Stomach (tissue), 9 donors: Measurements from ENCODE around the gene RPL36AL. TPM values are rescaled to one million over a fixed set of nuclear protein-coding genes. Genes with fewer than 3 reads are reported as not detected.

ENCODE experiments used
- DNase-seq, 2 donors: peaks; one replicate each; pipeline versions ENCODE4 v3.0.0 to v3.0.0-alpha.2; 2013 to 2019
- H3K27ac ChIP-seq, 5 donors: fragments of 200-600 bp in 4 of 5; sonication (generic) in 4 of 5; one replicate each; pipeline ENCODE4 v1.5.1; 2013 to 2019; ENCODE audit warnings: mild to moderate bottlenecking in 1 of 5, moderate library complexity in 1 of 5
- H3K27me3 ChIP-seq, 3 donors: fragments of 200-600 bp; sonication (generic); one replicate each; pipeline ENCODE4 v1.5.1; 2017 to 2019; ENCODE audit warnings: mixed run types in 1 of 3
- H3K36me3 ChIP-seq, 4 donors: fragments of 200-600 bp; sonication (generic); 1 replicate in 3 of 4; 2 replicates in 1 of 4; pipeline ENCODE4 v1.5.1; 2016 to 2019
- H3K4me1 ChIP-seq, 4 donors: fragments of 200-600 bp; sonication (generic); one replicate each; pipeline ENCODE4 v1.5.1; 2016 to 2019
- H3K4me3 ChIP-seq, 4 donors: fragments of 200-600 bp; sonication (generic) in 3 of 4; one replicate each; pipeline ENCODE4 v1.5.1; 2016 to 2019; ENCODE audit warnings: mild to moderate bottlenecking in 1 of 4
- H3K9me3 ChIP-seq, 4 donors: fragments of 200-600 bp; sonication (generic); one replicate each; pipeline ENCODE4 v1.5.1; 2016 to 2019
- EP300 ChIP-seq: sonication (generic); formaldehyde crosslinking; IDR thresholded peaks from one replicate; pipeline ENCODE4 v1.6.1; 2017; ENCODE audit warnings: antibody characterized with exemption
- POLR2A ChIP-seq, 4 donors: fragments of 450-650 bp; IDR thresholded peaks; one replicate each; pipeline ENCODE4 v1.6.1; 2016; ENCODE audit warnings: antibody characterized with exemption in 4 of 4, control low read depth in 2 of 4, mild to moderate bottlenecking in 1 of 4, moderate library complexity in 1 of 4
- POLR2AphosphoS5 ChIP-seq, 3 donors: sonication (generic); formaldehyde crosslinking; IDR thresholded peaks; one replicate each; pipeline ENCODE4 v1.6.1; 2016; ENCODE audit warnings: antibody characterized with exemption in 3 of 3
- WGBS, 5 donors: extraction: QIAGEN DNeasy Blood & Tissue Kit in 3 of 5; methylation state at CpG; one replicate each; pipeline versions ENCODE4 v1.1.5 to v1.1.7; 2013 to 2018; 5-methylcytosine and 5-hydroxymethylcytosine counted together
- intact Hi-C: fragments of 100-400 bp; cut with DNase I; formaldehyde crosslinking; loops from one replicate; pipeline ENCODE4 v1.15.1; 2023; ENCODE audit warnings: low total_unique reads
- polyA plus RNA-seq, 3 donors: library from polyadenylated mRNA; stranded (reverse); fragments of 200-250 nt; gene quantifications; one replicate each; pipeline ENCODE4 v1.2.3, GENCODE V29; 2013
- total RNA-seq, 5 donors: library from RNA; depleted of rRNA; stranded (reverse); fragments of >200 nt; gene quantifications; one replicate each; pipeline versions ENCODE4 v1.1.0 to v1.2.3, GENCODE V29; 2014 to 2016
- TF ChIP-seq, protein P1 (sequence below), 7 experiments: fragments of 450-650 bp in 4 of 7; fragments of 200-600 bp in 3 of 7; sonication (generic) in 3 of 7; IDR thresholded peaks; one replicate each; pipeline ENCODE4 v1.5.1; 2016 to 2019; ENCODE audit warnings: antibody characterized with exemption in 7 of 7, control low read depth in 2 of 7, mild to moderate bottlenecking in 1 of 7
- donor health status: healthy with polysubstance abuse.
- donor health status: Bipolar disorder and iron deficiency.
- donor health status: healthy.

Gene RPL36AL
- total and polyA plus RNA-seq, 8 donors = 72.4 to 989 (median 195) TPM

DNA sequence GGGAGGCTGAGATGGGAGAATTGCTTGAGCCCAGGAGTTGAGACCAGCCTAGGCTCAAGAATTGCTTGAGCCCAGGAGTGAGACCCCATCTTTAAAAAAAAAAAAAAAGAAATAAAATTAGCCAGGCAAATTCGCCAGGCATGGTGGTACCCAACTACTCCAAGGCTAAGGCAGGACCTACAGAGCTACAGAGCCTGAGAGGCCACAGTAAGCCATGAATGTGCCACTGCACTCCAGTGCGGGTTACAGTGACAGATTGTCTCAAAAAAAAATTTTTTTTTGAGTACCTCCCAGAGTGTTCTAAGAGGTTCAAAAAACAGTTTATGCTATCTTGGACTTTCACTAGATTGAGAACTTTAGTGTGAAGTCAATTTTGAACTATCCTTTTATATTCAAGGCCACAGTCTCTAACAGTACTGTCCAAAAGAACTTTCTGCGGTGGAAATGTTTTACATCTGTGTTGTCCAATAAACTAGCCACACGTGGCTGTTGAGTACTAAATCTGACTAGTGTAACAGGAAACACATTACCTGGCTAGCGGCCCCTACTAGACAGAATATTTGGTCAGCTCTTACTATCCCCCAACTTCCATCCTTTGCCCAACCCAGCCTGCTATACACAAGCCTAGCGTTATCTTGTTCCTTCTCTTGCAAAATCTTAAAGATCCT is 2.4 kb downstream of the RPL36AL start:
- peaks cover 23 to 48% (median 37%) of the 10 kb centered on the region in 4 donors for H3K4me1 ChIP-seq
- no peak overlapping the region for H3K4me3 ChIP-seq
- 81 to 90% (median 88%) methylated on average over 6 of the region's 6 CpGs for WGBS, 5 donors
- H3K27ac ChIP-seq = peak overlapping the region in 1 of 5 donors; percentile 19
- no peaks in the 10 kb centered on the region for H3K9me3 ChIP-seq
- DNase-seq = no peak
- TF ChIP-seq POLR2AphosphoS5 (IDR thresholded peaks at IDR 0.05) (no peak), POLR2A (IDR thresholded peaks at IDR 0.05) (no peak), EP300 (no peak)
- TF ChIP-seq, protein P1, sequence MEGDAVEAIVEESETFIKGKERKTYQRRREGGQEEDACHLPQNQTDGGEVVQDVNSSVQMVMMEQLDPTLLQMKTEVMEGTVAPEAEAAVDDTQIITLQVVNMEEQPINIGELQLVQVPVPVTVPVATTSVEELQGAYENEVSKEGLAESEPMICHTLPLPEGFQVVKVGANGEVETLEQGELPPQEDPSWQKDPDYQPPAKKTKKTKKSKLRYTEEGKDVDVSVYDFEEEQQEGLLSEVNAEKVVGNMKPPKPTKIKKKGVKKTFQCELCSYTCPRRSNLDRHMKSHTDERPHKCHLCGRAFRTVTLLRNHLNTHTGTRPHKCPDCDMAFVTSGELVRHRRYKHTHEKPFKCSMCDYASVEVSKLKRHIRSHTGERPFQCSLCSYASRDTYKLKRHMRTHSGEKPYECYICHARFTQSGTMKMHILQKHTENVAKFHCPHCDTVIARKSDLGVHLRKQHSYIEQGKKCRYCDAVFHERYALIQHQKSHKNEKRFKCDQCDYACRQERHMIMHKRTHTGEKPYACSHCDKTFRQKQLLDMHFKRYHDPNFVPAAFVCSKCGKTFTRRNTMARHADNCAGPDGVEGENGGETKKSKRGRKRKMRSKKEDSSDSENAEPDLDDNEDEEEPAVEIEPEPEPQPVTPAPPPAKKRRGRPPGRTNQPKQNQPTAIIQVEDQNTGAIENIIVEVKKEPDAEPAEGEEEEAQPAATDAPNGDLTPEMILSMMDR (IDR thresholded peaks at IDR 0.05) = no peak
- intact Hi-C loops = no loop called here
- no peaks in the 10 kb centered on the region for H3K27me3 ChIP-seq
- H3K36me3 ChIP-seq = peaks cover 8 to 27% (median 23%) of the 10 kb centered on the region in 4 donors

DNA sequence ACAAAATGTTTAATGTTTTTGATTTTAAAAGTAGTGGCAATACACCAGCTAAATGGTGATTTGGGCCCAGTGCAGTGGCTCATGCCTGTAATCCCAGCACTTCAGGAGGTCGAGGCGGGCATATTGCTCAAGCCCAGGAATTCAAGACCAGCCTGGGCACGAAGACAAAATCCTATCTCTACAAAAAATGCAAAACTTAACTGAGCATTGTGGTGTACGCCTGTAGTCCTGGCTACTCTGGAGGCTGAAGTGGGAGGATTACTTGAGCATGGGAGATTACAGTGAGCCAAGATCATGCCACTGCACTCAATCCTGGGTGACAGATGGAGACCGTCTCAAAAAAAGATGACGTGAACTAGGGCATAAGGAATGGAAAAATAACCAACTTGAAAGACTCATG is 4.7 kb downstream of the RPL36AL start:
- DNase-seq = no peak
- no peaks in the 10 kb centered on the region for H3K9me3 ChIP-seq
- peaks cover 8 to 27% (median 23%) of the 10 kb centered on the region in 4 donors for H3K36me3 ChIP-seq
- peaks cover 7 to 29% (median 19%) of the 10 kb centered on the region in 4 donors for H3K4me1 ChIP-seq
- H3K27ac ChIP-seq = no peak overlapping the region
- no peak overlapping the region for H3K4me3 ChIP-seq
- intact Hi-C loops = no loop called here
- TF ChIP-seq POLR2A (IDR thresholded peaks at IDR 0.05) (no peak), POLR2AphosphoS5 (IDR thresholded peaks at IDR 0.05) (no peak), EP300 (no peak)
- TF ChIP-seq, protein P1 (IDR thresholded peaks at IDR 0.05) = no peak
- H3K27me3 ChIP-seq = no peaks in the 10 kb centered on the region
- 80 to 95% (median 93%) methylated on average over 6 of the region's 6 CpGs for WGBS, 5 donors

DNA sequence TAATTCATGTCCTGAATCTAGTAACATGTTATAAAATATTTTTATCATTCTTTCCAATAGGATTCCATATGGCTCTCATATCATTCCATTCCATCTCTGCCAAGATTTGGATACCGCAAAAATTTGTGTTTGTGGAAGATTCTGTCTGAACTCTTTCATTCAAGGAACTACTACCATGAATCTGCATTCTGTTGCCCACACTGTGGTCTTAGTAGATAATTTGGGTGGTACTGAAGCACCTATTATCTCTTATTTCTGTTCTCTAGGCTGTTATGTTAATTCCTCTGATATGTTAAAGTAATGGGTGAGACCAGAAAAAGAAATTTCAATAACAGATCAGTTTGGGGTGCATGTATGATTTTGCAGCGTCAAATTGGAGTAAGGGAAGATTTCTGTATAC is 6.2 kb downstream of the RPL36AL start:
- intact Hi-C loops = no loop called here
- Histone ChIP-seq H3K27me3 (no peaks in the 10 kb centered on the region), H3K4me1 (peaks cover 6 to 23% (median 15%) of the 10 kb centered on the region in 4 donors), H3K9me3 (no peaks in the 10 kb centered on the region), H3K27ac (no peak overlapping the region), H3K36me3 (peaks cover 8 to 27% (median 23%) of the 10 kb centered on the region in 4 donors), H3K4me3 (no peak overlapping the region)
- DNase-seq = no peak
- TF ChIP-seq POLR2A (IDR thresholded peaks at IDR 0.05) (no peak), EP300 (no peak), POLR2AphosphoS5 (IDR thresholded peaks at IDR 0.05) (no peak)
- TF ChIP-seq, protein P1 (IDR thresholded peaks at IDR 0.05) = no peak
- 93 to 99% (median 95%) methylated on average over 2 of the region's 2 CpGs for WGBS, 5 donors

DNA sequence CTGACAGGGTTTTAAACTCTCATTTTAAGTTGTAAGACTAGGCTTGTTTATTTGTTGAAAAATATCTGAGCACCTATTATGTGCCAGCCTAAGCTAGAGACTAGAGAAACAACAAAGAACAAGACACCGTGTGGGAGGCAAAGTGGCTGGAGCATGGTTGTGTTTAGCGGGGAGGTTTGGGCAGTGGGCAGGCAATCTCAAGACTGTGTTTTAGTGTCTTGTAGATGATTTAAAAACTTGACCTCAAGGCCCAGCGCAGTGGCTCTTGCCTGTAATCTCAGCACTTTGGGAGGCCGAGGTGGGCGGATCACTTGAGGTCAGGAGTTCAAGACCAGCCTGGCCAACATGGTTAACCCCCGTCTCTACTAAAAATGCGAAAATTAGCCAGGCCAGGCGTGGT is 7.8 kb downstream of the RPL36AL start:
- Histone ChIP-seq H3K9me3 (no peaks in the 10 kb centered on the region), H3K4me1 (peaks cover 0 to 8% (median 4%) of the 10 kb centered on the region in 4 donors), H3K27ac (no peak overlapping the region), H3K36me3 (peaks cover 1 to 16% (median 14%) of the 10 kb centered on the region in 4 donors), H3K27me3 (no peaks in the 10 kb centered on the region), H3K4me3 (no peak overlapping the region)
- intact Hi-C loops = no loop called here
- WGBS, 5 donors = 84 to 93% (median 91%) methylated on average over 7 to 8 of the region's 8 CpGs
- no peak for TF ChIP-seq POLR2A (IDR thresholded peaks at IDR 0.05)
- no peak for TF ChIP-seq EP300
- TF ChIP-seq, protein P1 (IDR thresholded peaks at IDR 0.05) = no peak
- DNase-seq = no peak
